SK-N-DZ (cell line): Measurements from ENCODE around the gene NPHP1.
A peak's percentile ranks its signal among the peaks of the same experiment; 100 is the strongest.
"Not testable (repeated sequence)": the region's sequence is repeated elsewhere in the genome, so short reads cannot be mapped to it uniquely, and the experiment has no call there.

Source experiments
- DNase-seq: peaks from one replicate; pipeline ENCODE4 v3.0.0-alpha.2; 2015; ENCODE audit warnings: low spot score

NPHP1 gene

GRCh38 chr2:110198016-110198415, 6.8 kb downstream of the NPHP1 start:
- DNase-seq, result no peak

- no peak for DNase-seq
Measured at GRCh38 chr2:110197452-110197851, 7.4 kb downstream of the NPHP1 start.

GRCh38 chr2:110190169-110190568, 14.6 kb downstream of the NPHP1 start:
- DNase-seq, result not testable (repeated sequence)

GRCh38 chr2:110182449-110182848, 22.4 kb downstream of the NPHP1 start:
- no peak for DNase-seq

- no peak for DNase-seq
Measured at GRCh38 chr2:110180036-110180435, 24.8 kb downstream of the NPHP1 start.

GRCh38 chr2:110173523-110173922, 31.3 kb downstream of the NPHP1 start:
- no peak for DNase-seq

GRCh38 chr2:110172506-110172905, 32.3 kb downstream of the NPHP1 start:
- no peak for DNase-seq

GRCh38 chr2:110170102-110170501, 34.7 kb downstream of the NPHP1 start:
- no peak for DNase-seq

GRCh38 chr2:110167326-110168000, 37.4 kb downstream of the NPHP1 start:
- no peak for DNase-seq

- no peak for DNase-seq
Measured at GRCh38 chr2:110166266-110166665, 38.5 kb downstream of the NPHP1 start.

- peak; percentile 7 for DNase-seq
Measured at GRCh38 chr2:110157153-110157793, 47.5 kb downstream of the NPHP1 start.

GRCh38 chr2:110154828-110155227, 50.0 kb downstream of the NPHP1 start:
- DNase-seq, result not testable (repeated sequence)

GRCh38 chr2:110154188-110154587, 50.6 kb downstream of the NPHP1 start:
- DNase-seq, result not testable (repeated sequence)

GRCh38 chr2:110153416-110153815, 51.4 kb downstream of the NPHP1 start:
- DNase-seq, result no peak

GRCh38 chr2:110152943-110153342, 51.9 kb downstream of the NPHP1 start:
- no peak for DNase-seq

- DNase-seq, result no peak
Measured at GRCh38 chr2:110149330-110150220, 55.2 kb downstream of the NPHP1 start.

GRCh38 chr2:110146945-110147332, 57.9 kb downstream of the NPHP1 start:
- DNase-seq, result no peak

- no peak for DNase-seq
Measured at GRCh38 chr2:110146183-110146944, 58.4 kb downstream of the NPHP1 start.

GRCh38 chr2:110143982-110144381, 60.8 kb downstream of the NPHP1 start:
- DNase-seq, result no peak

GRCh38 chr2:110140401-110140800, 64.4 kb downstream of the NPHP1 start:
- no peak for DNase-seq

GRCh38 chr2:110134025-110134424, 70.8 kb downstream of the NPHP1 start:
- no peak for DNase-seq

GRCh38 chr2:110131166-110131565, 73.6 kb downstream of the NPHP1 start:
- no peak for DNase-seq
